WERI-Rb-1 (cell line): ENCODE data around the gene GGTA1.
"Not testable (repeated sequence)": the region's sequence is repeated elsewhere in the genome, so short reads cannot be mapped to it uniquely, and the experiment has no call there.

Experiments
- DNase-seq: peaks from one replicate; pipeline ENCODE4 v3.0.0-alpha.2; 2020
- H3K27ac ChIP-seq: fragments of 250-450 bp; sonication (Bioruptor Pico); 2 replicates; pipeline ENCODE4 v1.5.1; 2020; ENCODE audit warnings: mild to moderate bottlenecking, moderate library complexity
- H3K27me3 ChIP-seq: fragments of 250-450 bp; sonication (Bioruptor Pico); 2 replicates; pipeline ENCODE4 v1.5.1; 2021; ENCODE audit warnings: mild to moderate bottlenecking, low read depth, moderate library complexity; ENCODE audit not compliant: insufficient read depth, severe bottlenecking
- H3K36me3 ChIP-seq: fragments of 250-450 bp; sonication (Bioruptor Pico); 2 replicates; pipeline ENCODE4 v1.5.1; 2020; ENCODE audit warnings: mild to moderate bottlenecking, moderate library complexity
- H3K4me3 ChIP-seq: 2 replicates; pipeline ENCODE4 v1.5.1; 2011; ENCODE audit warnings: low read depth, mild to moderate bottlenecking, control low read depth, low read length
- H3K9me3 ChIP-seq: fragments of 250-450 bp; sonication (Bioruptor Pico); 2 replicates; pipeline ENCODE4 v1.5.1; 2021; ENCODE audit warnings: mild to moderate bottlenecking, moderate library complexity; ENCODE audit not compliant: severe bottlenecking
- CTCF ChIP-seq: IDR thresholded peaks from 2 replicates; pipeline ENCODE4 v1.5.1; 2011; ENCODE audit warnings: low read depth, mild to moderate bottlenecking, control low read depth, inconsistent platforms, low read length

GGTA1 gene

GRCh38 chr9:121443981-121444380, 55.7 kb downstream of the GGTA1 start:
- H3K27ac ChIP-seq = no peak overlapping the region
- H3K36me3 ChIP-seq = no peaks in the 10 kb centered on the region
- H3K27me3 ChIP-seq = no peaks in the 10 kb centered on the region
- TF ChIP-seq CTCF = no peak
- DNase-seq = no peak
- no peaks in the 10 kb centered on the region for H3K9me3 ChIP-seq
- H3K4me3 ChIP-seq = no peak overlapping the region

GRCh38 chr9:121441165-121441564, 58.5 kb downstream of the GGTA1 start:
- no peaks in the 10 kb centered on the region for H3K36me3 ChIP-seq
- no peaks in the 10 kb centered on the region for H3K27me3 ChIP-seq
- no peak overlapping the region for H3K4me3 ChIP-seq
- no peak overlapping the region for H3K27ac ChIP-seq
- H3K9me3 ChIP-seq = no peaks in the 10 kb centered on the region
- DNase-seq = no peak
- no peak for TF ChIP-seq CTCF

GRCh38 chr9:121439711-121440664, 59.7 kb downstream of the GGTA1 start:
- H3K27me3 ChIP-seq = no peaks in the 10 kb centered on the region
- H3K36me3 ChIP-seq = no peaks in the 10 kb centered on the region
- H3K4me3 ChIP-seq = no peak overlapping the region
- TF ChIP-seq CTCF = peak; percentile 22; the same call in 1 of the 2 replicates
- H3K9me3 ChIP-seq = no peaks in the 10 kb centered on the region
- no peak overlapping the region for H3K27ac ChIP-seq
- no peak for DNase-seq

- Histone ChIP-seq H3K27ac (no peak overlapping the region), H3K27me3 (no peaks in the 10 kb centered on the region), H3K36me3 (no peaks in the 10 kb centered on the region), H3K9me3 (no peaks in the 10 kb centered on the region), H3K4me3 (no peak overlapping the region)
- no peak for DNase-seq
- TF ChIP-seq CTCF = no peak
These were observed 60.6 kb downstream of the GGTA1 start for GRCh38 chr9:121439016-121439415.

GRCh38 chr9:121437891-121438290, 61.8 kb downstream of the GGTA1 start:
- H3K9me3 ChIP-seq = no peaks in the 10 kb centered on the region
- no peak for DNase-seq
- H3K36me3 ChIP-seq = no peaks in the 10 kb centered on the region
- H3K27me3 ChIP-seq = no peaks in the 10 kb centered on the region
- no peak for TF ChIP-seq CTCF
- H3K4me3 ChIP-seq = no peak overlapping the region
- no peak overlapping the region for H3K27ac ChIP-seq

GRCh38 chr9:121437046-121437445, 62.6 kb downstream of the GGTA1 start:
- not testable (repeated sequence) for DNase-seq, H3K27me3 ChIP-seq, H3K36me3 ChIP-seq, H3K4me3 ChIP-seq, H3K9me3 ChIP-seq, H3K27ac ChIP-seq
